HepG2 (cell line): ENCODE measurements around the gene ACTN1. TPM values are rescaled to one million over a fixed set of nuclear protein-coding genes. Genes with fewer than 3 reads are reported as not detected.
A peak's percentile ranks its signal among the peaks of the same experiment; 100 is the strongest.

ENCODE experiments used
- BHLHE40 ChIP-seq: IDR thresholded peaks from 2 replicates; pipeline ENCODE4 v1.6.1; 2011; ENCODE audit warnings: low read length, improper control_type of control experiment
- GFI1 ChIP-seq: sonication (generic); formaldehyde crosslinking; IDR thresholded peaks from 2 replicates; pipeline ENCODE4 v1.5.0; 2020; ENCODE audit warnings: missing genetic modification reagents, mild to moderate bottlenecking, borderline replicate concordance
- IKZF5 ChIP-seq: IDR thresholded peaks from 2 replicates; pipeline ENCODE4 v1.6.1; 2018; ENCODE audit warnings: missing genetic modification reagents, mild to moderate bottlenecking, missing compliant biosample characterization
- KLF13 ChIP-seq: sonication (generic); formaldehyde crosslinking; IDR thresholded peaks from 2 replicates; pipeline ENCODE4 v1.4.0; 2020; ENCODE audit warnings: mild to moderate bottlenecking, missing genetic modification reagents
- MBD4 ChIP-seq: IDR thresholded peaks from 2 replicates; pipeline ENCODE4 v1.6.1; 2012; ENCODE audit warnings: low read length, inconsistent platforms, borderline replicate concordance
- SMYD3 ChIP-seq: sonication (generic); formaldehyde crosslinking; IDR thresholded peaks from 2 replicates; pipeline ENCODE4 v1.8.1; 2023; ENCODE audit warnings: mild to moderate bottlenecking, missing genetic modification reagents
- SPEN ChIP-seq: sonication (generic); formaldehyde crosslinking; IDR thresholded peaks from 2 replicates; pipeline ENCODE4 v1.5.1; 2020; ENCODE audit warnings: low read depth, mild to moderate bottlenecking, missing genetic modification reagents
- UBTF ChIP-seq: sonication (generic); formaldehyde crosslinking; IDR thresholded peaks from 2 replicates; pipeline ENCODE4 v1.4.0; 2020; ENCODE audit warnings: mild to moderate bottlenecking, missing genetic modification reagents
- ZNF143 ChIP-seq: sonication (generic); formaldehyde crosslinking; IDR thresholded peaks from 2 replicates; pipeline ENCODE4 v1.4.0; 2020; ENCODE audit warnings: missing genetic modification reagents
- ZNF317 ChIP-seq: sonication (generic); formaldehyde crosslinking; IDR thresholded peaks from 2 replicates; pipeline ENCODE4 v1.5.0; 2020; ENCODE audit warnings: mild to moderate bottlenecking, missing genetic modification reagents
- ZNF496 ChIP-seq: sonication (generic); formaldehyde crosslinking; IDR thresholded peaks from 2 replicates; pipeline ENCODE4 v1.8.1; 2023; ENCODE audit warnings: mild to moderate bottlenecking, moderate library complexity, missing genetic modification reagents; ENCODE audit not compliant: insufficient replicate concordance
- ZNF558 ChIP-seq: sonication (generic); formaldehyde crosslinking; IDR thresholded peaks from 2 replicates; pipeline ENCODE4 v1.9.0; 2022; ENCODE audit warnings: mild to moderate bottlenecking, missing genetic modification reagents, borderline replicate concordance
- ZNF615 ChIP-seq: sonication (generic); formaldehyde crosslinking; IDR thresholded peaks from 2 replicates; pipeline ENCODE4 v1.5.0; 2020; ENCODE audit warnings: mild to moderate bottlenecking, missing genetic modification reagents, borderline replicate concordance
- ZNF740 ChIP-seq: sonication (generic); formaldehyde crosslinking; IDR thresholded peaks from 2 replicates; pipeline ENCODE4 v1.4.0; 2020; ENCODE audit warnings: missing genetic modification reagents
- ZNF770 ChIP-seq: sonication (generic); formaldehyde crosslinking; IDR thresholded peaks from 2 replicates; pipeline ENCODE4 v1.5.0; 2020; ENCODE audit warnings: mild to moderate bottlenecking, missing genetic modification reagents
- ZNF800 ChIP-seq: sonication (generic); formaldehyde crosslinking; IDR thresholded peaks from 2 replicates; pipeline ENCODE4 v1.4.0; 2020; ENCODE audit warnings: missing genetic modification reagents
- ZSCAN20 ChIP-seq: sonication (generic); formaldehyde crosslinking; IDR thresholded peaks from 2 replicates; pipeline ENCODE4 v1.4.0; 2020; ENCODE audit warnings: missing genetic modification reagents, mild to moderate bottlenecking, borderline replicate concordance
- ZSCAN5A ChIP-seq: sonication (generic); formaldehyde crosslinking; IDR thresholded peaks from 2 replicates; pipeline ENCODE4 v1.8.0; 2022; ENCODE audit warnings: mild to moderate bottlenecking, missing genetic modification reagents, borderline replicate concordance
- polyA plus RNA-seq, 8 experiments: library from polyadenylated mRNA; depleted of rRNA in 3 of 8; stranded (reverse) in 7 of 8; unstranded in 1 of 8; fragments of >200 nt; fragmentation: Illumina TruSeq in 4 of 8; extraction: Trizol in 4 of 8; gene quantifications; 2 replicates each; pipeline versions ENCODE4 v1.2.1 to v1.2.3, GENCODE V29; 2011 to 2016; ENCODE audit warnings: low read depth in 4 of 8, missing spikeins in 1 of 8, mixed read lengths in 1 of 8; ENCODE audit not compliant: insufficient read depth in 1 of 8
- total RNA-seq, 5 experiments: library from RNA; depleted of rRNA; stranded (reverse); fragments of >200 nt; fragmentation: Illumina TruSeq; extraction: Trizol; gene quantifications; 2 replicates each; pipeline ENCODE4 v1.2.3, GENCODE V29; 2016; ENCODE audit warnings: low read depth in 1 of 5

The ACTN1 gene
- total and polyA plus RNA-seq, 2 of the 13 experiments (the other 11 are each of a cell fraction or from before 2014, with no cell fraction given), result 58.6 to 162 TPM

- peak; percentile 42; the same call in 1 of the 2 replicates for TF ChIP-seq ZNF770 (CRISPR knock-in tag)
- no peak for TF ChIP-seq ZNF800
- TF ChIP-seq MBD4, result no peak
- peak; percentile 53; the same call in 1 of the 2 replicates for TF ChIP-seq ZSCAN5A (CRISPR knock-in tag)
- no peak for TF ChIP-seq ZNF558 (CRISPR knock-in tag)
- TF ChIP-seq SPEN (CRISPR knock-in tag), result peak; percentile 70; the same call in 1 of the 2 replicates
- TF ChIP-seq ZNF615 (CRISPR knock-in tag), result peak; percentile 20; the same call in 1 of the 2 replicates
- no peak for TF ChIP-seq KLF13
- peak; percentile 62; the same call in 1 of the 2 replicates for TF ChIP-seq ZNF317 (CRISPR knock-in tag)
- TF ChIP-seq ZNF740, result peak; percentile 63; the same call in 1 of the 2 replicates
- peak; percentile 67; the same call in 1 of the 2 replicates for TF ChIP-seq SMYD3 (CRISPR knock-in tag)
- TF ChIP-seq GFI1 (CRISPR knock-in tag), result 0 out of 2 replicates have a peak, but pooled peaks have one; percentile 18
- TF ChIP-seq UBTF (CRISPR knock-in tag), result peak; percentile 74
- TF ChIP-seq BHLHE40, result peak; percentile 48; the same call in 1 of the 2 replicates
- TF ChIP-seq ZNF496 (CRISPR knock-in tag), result no peak
- no peak for TF ChIP-seq ZSCAN20
- no peak for TF ChIP-seq ZNF143 (CRISPR knock-in tag)
- TF ChIP-seq IKZF5 (CRISPR knock-in tag), result peak; percentile 81; the same call in 1 of the 2 replicates
These were observed 154.4 kb downstream of the ACTN1 start (continued) for GRCh38 chr14:68824517-68825347.
